Measurements from ENCODE around the gene PDPK1.
A peak's percentile ranks its signal among the peaks of the same experiment; 100 is the strongest.
"Not testable (repeated sequence)": the region's sequence is repeated elsewhere in the genome, so short reads cannot be mapped to it uniquely, and the experiment has no call there.

Gene PDPK1

GRCh38 chr16:2550283-2550878, 12.6 kb downstream of the PDPK1 start:
- not testable (repeated sequence) for DNase-seq

- DNase-seq, result not testable (repeated sequence)
These were observed 13.6 kb downstream of the PDPK1 start for GRCh38 chr16:2551420-2551889.

GRCh38 chr16:2554709-2555425, 17.0 kb downstream of the PDPK1 start:
- not testable (repeated sequence) for DNase-seq

- not testable (repeated sequence) for DNase-seq
These were observed 19.3 kb downstream of the PDPK1 start for GRCh38 chr16:2557150-2557549.

GRCh38 chr16:2560131-2560797, 22.4 kb downstream of the PDPK1 start:
- not testable (repeated sequence) for DNase-seq

GRCh38 chr16:2560798-2561133, 22.9 kb downstream of the PDPK1 start:
- peak; percentile 71 for DNase-seq

GRCh38 chr16:2567506-2567905, 29.7 kb downstream of the PDPK1 start:
- not testable (repeated sequence) for DNase-seq

- not testable (repeated sequence) for DNase-seq
These were observed 30.8 kb downstream of the PDPK1 start for GRCh38 chr16:2568573-2568972.

- DNase-seq, result not testable (repeated sequence)
These were observed 34.9 kb downstream of the PDPK1 start for GRCh38 chr16:2572704-2573103.

- not testable (repeated sequence) for DNase-seq
These were observed 38.0 kb downstream of the PDPK1 start for GRCh38 chr16:2575839-2576238.

GRCh38 chr16:2577044-2577443, 39.2 kb downstream of the PDPK1 start:
- not testable (repeated sequence) for DNase-seq

- DNase-seq, result not testable (repeated sequence)
These were observed 41.1 kb downstream of the PDPK1 start for GRCh38 chr16:2578905-2579304.

- DNase-seq, result not testable (repeated sequence)
These were observed 42.3 kb downstream of the PDPK1 start for GRCh38 chr16:2580143-2580542.

GRCh38 chr16:2580818-2581217, 43.0 kb downstream of the PDPK1 start:
- DNase-seq, result not testable (repeated sequence)

- no peak for DNase-seq
These were observed 47.2 kb downstream of the PDPK1 start for GRCh38 chr16:2584729-2585650.

- no peak for DNase-seq
These were observed 47.8 kb downstream of the PDPK1 start for GRCh38 chr16:2585651-2586081.

GRCh38 chr16:2586241-2586640, 48.4 kb downstream of the PDPK1 start:
- DNase-seq, result peak; percentile 19

GRCh38 chr16:2586901-2587480, 49.2 kb downstream of the PDPK1 start:
- no peak for DNase-seq

- DNase-seq, result no peak
These were observed 50.2 kb downstream of the PDPK1 start for GRCh38 chr16:2587891-2588565.

- no peak for DNase-seq
These were observed 53.8 kb downstream of the PDPK1 start for GRCh38 chr16:2591476-2592240.

- no peak for DNase-seq
These were observed 55.0 kb downstream of the PDPK1 start for GRCh38 chr16:2592786-2593185.

Measured in stimulated activated CD4-positive, alpha-beta T cell treated with anti-CD3 and anti-CD28 coated beads, Interleukin-4, amount 100 ng/mL, for 1 hour (primary cell).